ENCODE data around the gene CAMK2D. TPM values are rescaled to one million over a fixed set of nuclear protein-coding genes. Genes with fewer than 3 reads are reported as not detected.

The CAMK2D gene
- total RNA-seq, 1 donor from 2014 or later: 217 TPM

DNA sequence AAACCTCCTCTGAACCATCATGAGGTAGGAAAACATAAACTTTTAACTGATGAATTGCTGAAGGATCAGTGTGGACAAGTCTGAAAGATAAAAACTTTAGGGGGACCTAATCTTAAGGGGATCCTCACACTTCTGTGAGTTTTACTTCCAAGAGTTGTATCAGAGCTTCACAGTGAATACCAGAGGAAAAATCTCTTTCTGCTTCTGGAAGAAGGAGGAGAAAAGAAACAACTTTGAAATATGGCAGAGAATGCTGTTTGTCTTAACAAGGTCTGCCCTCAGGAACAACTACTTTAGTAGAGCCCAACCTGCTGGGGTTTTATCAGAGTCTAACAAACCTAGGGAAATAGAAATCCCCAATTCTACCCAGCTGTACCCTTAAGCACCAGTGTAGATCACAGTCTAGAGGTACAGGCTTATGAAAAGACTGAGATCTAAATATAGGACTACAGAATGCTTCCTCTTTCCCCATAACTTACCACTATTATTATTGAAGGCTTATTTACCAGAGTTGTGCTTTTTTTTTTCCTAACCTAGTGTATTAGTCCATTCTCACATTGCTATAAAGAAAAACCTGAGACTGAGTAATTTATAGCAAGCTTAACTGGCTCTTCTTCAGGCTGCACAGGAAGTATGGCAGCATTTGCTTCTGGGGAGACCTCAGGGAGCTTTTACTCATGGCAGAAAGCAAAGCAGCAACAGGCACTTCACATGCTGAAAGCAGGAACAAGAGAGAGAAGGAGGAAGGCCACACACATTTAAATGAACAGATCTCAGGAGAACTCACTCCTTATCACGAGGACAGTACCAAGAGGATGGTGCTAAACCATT lies 167.9 kb downstream of the CAMK2D start:
- intact Hi-C loops (cut with DNase I): no loop called here
- DNase-seq (ENCODE audit: low spot score): no peak

DNA sequence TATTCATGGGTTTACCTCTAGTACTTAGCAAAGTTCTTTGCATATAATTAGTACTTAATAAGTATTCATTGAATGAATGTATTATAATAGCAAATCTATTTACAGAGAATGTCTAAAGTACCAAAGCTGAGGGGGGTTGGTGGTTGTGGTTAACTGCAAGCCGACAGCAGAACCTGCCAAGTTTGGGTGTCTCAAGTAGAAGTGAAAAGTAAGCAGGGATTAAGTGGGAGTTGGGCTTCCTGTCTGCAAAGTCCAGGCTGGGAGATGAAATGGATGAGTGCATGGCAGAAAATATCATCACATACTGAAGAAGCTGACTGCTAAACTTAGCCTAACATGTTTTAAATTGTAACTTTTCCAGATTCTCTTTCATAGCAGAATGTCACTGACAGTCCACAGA lies 169.6 kb downstream of the CAMK2D start:
- intact Hi-C loops (cut with DNase I): no loop called here
- no peak for DNase-seq (ENCODE audit: low spot score)

DNA sequence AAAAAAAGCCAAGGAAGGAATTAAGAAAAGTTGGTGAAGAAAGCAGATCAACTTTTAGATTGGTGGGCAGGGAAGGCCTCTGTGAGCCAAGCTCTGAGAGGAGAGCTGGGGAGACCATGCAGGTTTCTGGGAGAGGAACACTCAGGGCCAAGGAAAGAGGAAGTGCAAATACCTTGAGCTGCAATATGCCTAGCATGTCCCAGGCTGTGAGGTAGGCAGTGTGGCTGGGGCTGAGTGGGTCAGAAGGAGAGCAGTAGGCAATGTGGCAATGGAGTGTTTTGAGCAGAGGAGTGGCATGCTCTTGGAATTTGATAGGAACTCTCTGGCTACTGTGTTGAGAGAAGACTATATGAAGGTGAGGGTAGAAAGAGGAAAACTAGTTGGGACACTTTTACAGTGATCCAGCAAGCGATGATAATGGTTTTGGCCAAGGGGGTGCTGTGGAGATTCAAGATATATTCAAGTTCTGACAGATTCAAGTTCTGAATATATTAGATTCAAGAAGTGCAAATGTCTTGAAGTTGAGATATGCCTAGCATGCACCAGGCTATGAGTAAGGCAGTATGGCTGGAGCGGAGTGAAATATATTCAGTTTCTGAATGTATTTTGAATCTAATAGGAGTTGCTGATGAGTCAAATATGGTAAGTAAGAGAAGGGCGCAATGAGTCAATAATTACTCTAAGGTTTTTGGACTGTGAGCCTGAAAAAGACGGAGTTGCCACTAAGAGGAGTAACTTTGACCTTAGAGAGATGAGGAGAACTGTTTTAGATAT lies 172.5 kb downstream of the CAMK2D start:
- DNase-seq (ENCODE audit: low spot score): no peak
- intact Hi-C loops (cut with DNase I): no loop called here

GRCh38 chr4:113587640-113588275 lies 173.8 kb downstream of the CAMK2D start:
- DNase-seq (ENCODE audit: low spot score): no peak
- intact Hi-C loops (cut with DNase I): no loop called here

DNA sequence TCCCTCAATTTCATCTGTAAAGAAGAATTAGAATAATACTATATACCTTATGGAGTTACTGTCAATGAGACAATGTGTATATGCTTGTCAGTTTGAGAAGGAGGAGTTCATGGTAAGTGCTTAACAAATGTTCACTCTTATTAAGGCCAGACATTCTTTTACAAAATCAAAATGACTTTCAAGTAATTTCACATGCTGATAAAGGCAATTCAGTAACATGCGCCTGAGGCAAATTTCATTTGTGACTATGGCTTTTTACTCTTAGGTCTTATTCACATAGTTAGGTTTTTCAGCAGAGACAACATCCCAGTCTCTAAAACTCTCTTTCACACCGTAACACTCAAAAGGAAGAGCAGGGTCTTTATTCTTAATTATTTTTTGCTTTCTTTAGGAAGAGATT lies 174.4 kb downstream of the CAMK2D start:
- intact Hi-C loops (cut with DNase I): no loop called here
- no peak for DNase-seq (ENCODE audit: low spot score)

- intact Hi-C loops (cut with DNase I): no loop called here
- no peak for DNase-seq (ENCODE audit: low spot score)
Measured at GRCh38 chr4:113586072-113586471, 175.5 kb downstream of the CAMK2D start.

- no peak for DNase-seq (ENCODE audit: low spot score)
Measured at GRCh38 chr4:113584407-113585150, 177.0 kb downstream of the CAMK2D start.

DNA sequence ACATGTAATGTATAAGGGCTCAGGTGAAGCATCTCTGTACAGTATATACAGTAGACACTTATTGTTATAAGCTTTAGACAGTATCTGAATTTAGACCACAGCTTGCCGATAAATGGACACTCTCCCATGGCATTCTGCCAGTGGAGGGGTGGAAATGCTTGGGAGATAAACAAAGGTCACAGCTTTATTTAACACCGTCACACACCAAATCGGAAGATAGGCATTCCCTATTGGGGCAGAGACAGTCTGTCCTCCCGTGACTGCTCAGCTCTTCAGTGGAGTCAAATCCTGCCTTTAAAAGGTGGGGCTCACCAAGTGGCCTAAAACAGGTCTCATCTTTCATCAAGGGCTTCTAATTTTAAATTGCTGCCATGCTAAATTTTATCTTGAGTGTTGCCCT lies 178.8 kb downstream of the CAMK2D start:
- intact Hi-C loops (cut with DNase I): loop anchor here (2.0 to 5.0 kb wide), 3 partner anchors 35 to 178 kb away; partner anchors contain the start of gene CAMK2D
- peak; percentile 83 for DNase-seq (ENCODE audit: low spot score)

More at GRCh38 chr4:113584407-113585150, 177.0 kb downstream of the CAMK2D start:
- intact Hi-C loops (cut with DNase I): loop anchor here (5.0 kb wide), 1 partner anchor 37 kb away; no protein-coding TSS in a partner anchor

GRCh38 chr4:113579360-113579759 lies 182.2 kb downstream of the CAMK2D start:
- DNase-seq (ENCODE audit: low spot score): no peak
- intact Hi-C loops (cut with DNase I): no loop called here

- DNase-seq (ENCODE audit: low spot score): no peak
- intact Hi-C loops (cut with DNase I): no loop called here
Measured at GRCh38 chr4:113576947-113577678, 184.4 kb downstream of the CAMK2D start.

DNA sequence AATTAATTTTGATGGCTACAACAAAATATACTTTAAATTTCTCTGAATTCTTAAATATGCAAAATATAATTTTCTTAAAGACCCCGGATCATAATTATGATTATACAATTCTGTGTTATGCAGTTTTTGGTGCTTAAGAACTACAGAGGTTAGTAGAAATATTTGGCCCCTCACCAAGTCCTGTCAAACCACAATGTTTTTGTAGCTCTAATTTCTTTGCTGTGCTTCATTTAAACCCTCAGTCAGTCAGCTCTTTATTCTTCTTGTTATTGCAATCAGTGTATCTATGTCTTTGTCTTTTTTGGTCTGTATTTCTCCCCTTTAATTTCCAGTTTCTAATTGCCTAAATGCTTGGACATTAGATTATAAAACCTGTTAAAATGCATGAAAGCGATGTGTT lies 186.1 kb downstream of the CAMK2D start:
- no peak for DNase-seq (ENCODE audit: low spot score)
- intact Hi-C loops (cut with DNase I): no loop called here

GRCh38 chr4:113574636-113575103 lies 186.9 kb downstream of the CAMK2D start:
- DNase-seq (ENCODE audit: low spot score): no peak
- intact Hi-C loops (cut with DNase I): no loop called here

DNA sequence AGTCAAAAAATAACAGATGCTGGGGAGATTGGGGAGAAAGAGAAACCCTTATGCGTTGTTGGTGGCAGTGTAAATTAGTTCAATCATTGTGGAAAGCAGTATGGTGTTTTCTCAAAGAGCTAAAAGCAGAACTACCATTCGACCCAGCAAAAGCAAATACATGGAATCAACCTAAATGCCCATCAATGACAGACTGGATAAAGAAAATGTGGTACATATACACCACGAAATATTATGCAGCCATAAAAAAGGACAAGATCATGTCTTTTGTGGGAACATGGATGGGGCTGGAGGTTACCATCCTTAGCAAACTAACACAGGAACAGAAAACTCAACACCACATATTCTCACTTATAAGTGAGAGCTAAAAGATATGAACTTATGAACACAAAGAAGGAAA lies 188.9 kb downstream of the CAMK2D start:
- intact Hi-C loops (cut with DNase I): no loop called here
- no peak for DNase-seq (ENCODE audit: low spot score)

- no peak for DNase-seq (ENCODE audit: low spot score)
- intact Hi-C loops (cut with DNase I): no loop called here
Measured at GRCh38 chr4:113566015-113566795, 195.3 kb downstream of the CAMK2D start.

DNA sequence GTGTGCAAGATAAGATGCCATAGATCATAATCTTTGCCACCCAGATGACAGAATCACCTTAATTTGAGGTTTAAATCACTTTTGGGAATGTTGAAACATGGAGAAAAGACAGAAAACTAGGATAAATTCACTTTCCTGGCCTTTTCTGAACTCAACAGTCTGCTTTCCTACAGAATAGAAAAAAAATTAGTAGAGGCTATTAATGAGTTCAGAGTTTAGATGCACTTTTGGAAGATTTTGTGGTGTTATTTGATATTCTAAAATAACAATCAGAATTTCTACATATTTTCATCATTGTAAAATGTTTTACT lies 195.9 kb downstream of the CAMK2D start:
- no peak for DNase-seq (ENCODE audit: low spot score)
- intact Hi-C loops (cut with DNase I): no loop called here

DNA sequence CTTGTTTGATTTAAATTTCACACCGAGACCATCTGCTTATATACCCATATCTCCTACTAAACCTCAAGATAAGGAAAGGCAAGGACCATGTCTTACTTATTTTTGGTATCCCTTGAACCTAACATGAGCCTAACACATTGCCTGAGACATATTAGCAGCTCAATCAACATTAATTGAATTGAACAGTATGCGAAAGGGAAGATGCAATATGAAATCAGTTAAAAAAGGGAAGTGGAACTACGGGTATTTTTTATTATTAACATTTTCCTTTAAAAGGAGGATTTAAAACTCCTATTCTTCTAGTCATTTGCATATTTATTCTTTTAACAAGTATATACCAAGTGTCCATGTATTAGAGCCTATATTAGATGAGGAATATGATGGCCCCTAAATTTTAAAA lies 197.0 kb downstream of the CAMK2D start:
- intact Hi-C loops (cut with DNase I): no loop called here
- no peak for DNase-seq (ENCODE audit: low spot score)

- intact Hi-C loops (cut with DNase I): no loop called here
- DNase-seq (ENCODE audit: low spot score): no peak
Measured at GRCh38 chr4:113563691-113564378, 197.7 kb downstream of the CAMK2D start.

DNA sequence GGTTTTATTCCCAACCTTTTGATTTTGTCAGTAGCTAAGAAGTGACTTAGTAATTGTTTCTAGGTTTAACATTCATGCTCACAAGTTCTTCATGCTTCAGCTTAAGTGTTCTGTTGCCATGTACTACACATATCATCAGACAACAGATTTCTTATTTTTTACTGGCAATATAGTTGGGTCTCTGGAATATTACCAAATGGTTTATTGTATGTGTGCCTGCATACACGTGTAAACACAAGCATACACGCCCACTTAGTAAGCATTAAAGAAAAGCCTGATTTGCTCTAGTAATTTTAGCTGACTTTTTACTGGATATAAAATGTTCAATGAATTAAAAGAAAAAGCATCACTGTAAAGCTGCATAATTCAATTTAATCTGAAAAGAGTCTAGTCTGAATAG lies 199.8 kb downstream of the CAMK2D start:
- intact Hi-C loops (cut with DNase I): no loop called here
- DNase-seq (ENCODE audit: low spot score): no peak

Data from cardiac septum (tissue), 1 donor.